Stomach (tissue), 9 donors: ENCODE results near the gene EIF4A3. TPM values are rescaled to one million over a fixed set of nuclear protein-coding genes. Genes with fewer than 3 reads are reported as not detected.

Experiments used
- DNase-seq, 2 donors: peaks; one replicate each; pipeline versions ENCODE4 v3.0.0 to v3.0.0-alpha.2; 2013 to 2019
- H3K27ac ChIP-seq, 5 donors: fragments of 200-600 bp in 4 of 5; sonication (generic) in 4 of 5; one replicate each; pipeline ENCODE4 v1.5.1; 2013 to 2019; ENCODE audit warnings: mild to moderate bottlenecking in 1 of 5, moderate library complexity in 1 of 5
- H3K27me3 ChIP-seq, 3 donors: fragments of 200-600 bp; sonication (generic); one replicate each; pipeline ENCODE4 v1.5.1; 2017 to 2019; ENCODE audit warnings: mixed run types in 1 of 3
- H3K36me3 ChIP-seq, 4 donors: fragments of 200-600 bp; sonication (generic); 1 replicate in 3 of 4; 2 replicates in 1 of 4; pipeline ENCODE4 v1.5.1; 2016 to 2019
- H3K4me1 ChIP-seq, 4 donors: fragments of 200-600 bp; sonication (generic); one replicate each; pipeline ENCODE4 v1.5.1; 2016 to 2019
- H3K4me3 ChIP-seq, 4 donors: fragments of 200-600 bp; sonication (generic) in 3 of 4; one replicate each; pipeline ENCODE4 v1.5.1; 2016 to 2019; ENCODE audit warnings: mild to moderate bottlenecking in 1 of 4
- H3K9me3 ChIP-seq, 4 donors: fragments of 200-600 bp; sonication (generic); one replicate each; pipeline ENCODE4 v1.5.1; 2016 to 2019
- CTCF ChIP-seq, 7 experiments: fragments of 450-650 bp in 4 of 7; fragments of 200-600 bp in 3 of 7; sonication (generic) in 3 of 7; IDR thresholded peaks; one replicate each; pipeline ENCODE4 v1.5.1; 2016 to 2019; ENCODE audit warnings: antibody characterized with exemption in 7 of 7, control low read depth in 2 of 7, mild to moderate bottlenecking in 1 of 7
- EP300 ChIP-seq: sonication (generic); formaldehyde crosslinking; IDR thresholded peaks from one replicate; pipeline ENCODE4 v1.6.1; 2017; ENCODE audit warnings: antibody characterized with exemption
- POLR2A ChIP-seq, 4 donors: fragments of 450-650 bp; IDR thresholded peaks; one replicate each; pipeline ENCODE4 v1.6.1; 2016; ENCODE audit warnings: antibody characterized with exemption in 4 of 4, control low read depth in 2 of 4, mild to moderate bottlenecking in 1 of 4, moderate library complexity in 1 of 4
- POLR2AphosphoS5 ChIP-seq, 3 donors: sonication (generic); formaldehyde crosslinking; IDR thresholded peaks; one replicate each; pipeline ENCODE4 v1.6.1; 2016; ENCODE audit warnings: antibody characterized with exemption in 3 of 3
- WGBS, 5 donors: extraction: QIAGEN DNeasy Blood & Tissue Kit in 3 of 5; methylation state at CpG; one replicate each; pipeline versions ENCODE4 v1.1.5 to v1.1.7; 2013 to 2018; 5-methylcytosine and 5-hydroxymethylcytosine counted together
- intact Hi-C: fragments of 100-400 bp; cut with DNase I; formaldehyde crosslinking; loops from one replicate; pipeline ENCODE4 v1.15.1; 2023; ENCODE audit warnings: low total_unique reads
- polyA plus RNA-seq, 3 donors: library from polyadenylated mRNA; stranded (reverse); fragments of 200-250 nt; gene quantifications; one replicate each; pipeline ENCODE4 v1.2.3, GENCODE V29; 2013
- total RNA-seq, 5 donors: library from RNA; depleted of rRNA; stranded (reverse); fragments of >200 nt; gene quantifications; one replicate each; pipeline versions ENCODE4 v1.1.0 to v1.2.3, GENCODE V29; 2014 to 2016
- donor health status: healthy with polysubstance abuse.
- donor health status: Bipolar disorder and iron deficiency.
- donor health status: healthy.

Gene EIF4A3
- total and polyA plus RNA-seq, 8 donors = 17.5 to 78.2 (median 49.2) TPM

- no peak for DNase-seq
- no peaks in the 10 kb centered on the region for H3K9me3 ChIP-seq
- H3K4me1 ChIP-seq = no peaks in the 10 kb centered on the region
- H3K27me3 ChIP-seq = peaks cover 0 to 6% (median 0%) of the 10 kb centered on the region in 3 donors
- 54 to 74% (median 58%) methylated on average over 3 of the region's 3 CpGs for WGBS, 5 donors
- no peak for TF ChIP-seq POLR2A (IDR thresholded peaks at IDR 0.05)
- no peak for TF ChIP-seq POLR2AphosphoS5 (IDR thresholded peaks at IDR 0.05)
- no peak for TF ChIP-seq EP300
- no peak for TF ChIP-seq CTCF (IDR thresholded peaks at IDR 0.05)
- intact Hi-C loops = no loop called here
- H3K36me3 ChIP-seq = peaks cover 27 to 35% (median 34%) of the 10 kb centered on the region in 4 donors
- no peak overlapping the region for H3K27ac ChIP-seq
- H3K4me3 ChIP-seq = no peak overlapping the region
Measured at GRCh38 chr17:80130992-80131391, 15.9 kb downstream of the EIF4A3 start.

DNA sequence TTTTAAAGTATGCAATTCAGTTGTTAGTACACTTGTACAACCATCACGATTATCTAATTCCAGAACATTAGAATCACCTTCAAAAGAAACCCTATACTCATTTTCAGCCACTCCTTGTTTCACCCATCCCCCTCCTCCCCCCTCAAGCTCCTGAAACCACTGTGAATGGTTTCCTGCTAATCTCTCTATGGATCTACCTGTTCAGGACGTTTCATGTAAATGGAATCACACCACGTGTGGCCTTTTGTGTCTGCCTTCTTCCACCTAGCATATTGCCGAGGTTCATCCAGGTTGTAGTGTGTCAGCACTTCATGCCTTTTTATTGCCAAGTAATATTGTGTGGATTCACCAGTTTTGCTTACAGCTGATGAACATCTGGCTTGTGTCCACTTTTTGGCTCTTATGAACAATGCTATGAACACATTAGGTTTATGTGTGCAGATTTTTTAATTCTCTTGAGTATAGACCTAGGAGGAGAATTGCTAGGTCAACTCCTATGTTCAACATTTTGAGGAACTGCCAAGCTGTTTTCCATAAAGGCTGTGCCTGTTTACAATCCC lies 17.8 kb downstream of the EIF4A3 start:
- no peak overlapping the region for H3K4me3 ChIP-seq
- H3K27me3 ChIP-seq = peaks cover 0 to 22% (median 0%) of the 10 kb centered on the region in 3 donors
- no peaks in the 10 kb centered on the region for H3K9me3 ChIP-seq
- H3K27ac ChIP-seq = no peak overlapping the region
- intact Hi-C loops = no loop called here
- H3K4me1 ChIP-seq = no peaks in the 10 kb centered on the region
- TF ChIP-seq POLR2AphosphoS5 (IDR thresholded peaks at IDR 0.05) (no peak), CTCF (IDR thresholded peaks at IDR 0.05) (no peak), EP300 (no peak), POLR2A (IDR thresholded peaks at IDR 0.05) (no peak)
- H3K36me3 ChIP-seq = peaks cover 9 to 16% (median 14%) of the 10 kb centered on the region in 4 donors
- no peak for DNase-seq
- WGBS, 5 donors = 26 to 47% (median 35%) methylated on average over 4 of the region's 4 CpGs

- Histone ChIP-seq H3K27ac (no peak overlapping the region), H3K36me3 (no peaks in the 10 kb centered on the region), H3K4me3 (no peak overlapping the region), H3K9me3 (no peaks in the 10 kb centered on the region), H3K4me1 (no peaks in the 10 kb centered on the region), H3K27me3 (peaks cover 0 to 27% (median 0%) of the 10 kb centered on the region in 3 donors)
- TF ChIP-seq CTCF (IDR thresholded peaks at IDR 0.05) (no peak), EP300 (no peak), POLR2A (IDR thresholded peaks at IDR 0.05) (no peak), POLR2AphosphoS5 (IDR thresholded peaks at IDR 0.05) (no peak)
- no peak for DNase-seq
- WGBS, 5 donors = 72 to 84% (median 82%) methylated on average over 3 of the region's 3 CpGs
- intact Hi-C loops = no loop called here
Measured at GRCh38 chr17:80126449-80126715, 20.5 kb downstream of the EIF4A3 start.

GRCh38 chr17:80125656-80126448 lies 21.1 kb downstream of the EIF4A3 start:
- TF ChIP-seq EP300 (no peak), POLR2A (IDR thresholded peaks at IDR 0.05) (no peak), POLR2AphosphoS5 (IDR thresholded peaks at IDR 0.05) (no peak), CTCF (IDR thresholded peaks at IDR 0.05) (no peak)
- no peaks in the 10 kb centered on the region for H3K36me3 ChIP-seq
- no peaks in the 10 kb centered on the region for H3K4me1 ChIP-seq
- H3K4me3 ChIP-seq = no peak overlapping the region
- intact Hi-C loops = no loop called here
- peak in 1 of 2 donors; percentile 11 for DNase-seq
- no peaks in the 10 kb centered on the region for H3K9me3 ChIP-seq
- 65 to 77% (median 70%) methylated on average over 14 of the region's 14 CpGs for WGBS, 5 donors
- H3K27ac ChIP-seq = no peak overlapping the region
- peaks cover 0 to 27% (median 0%) of the 10 kb centered on the region in 3 donors for H3K27me3 ChIP-seq
